HepG2 (cell line): ENCODE data around the gene ZER1. TPM values are rescaled to one million over a fixed set of nuclear protein-coding genes. Genes with fewer than 3 reads are reported as not detected.

Experiments used
- ARID2 ChIP-seq: sonication (generic); formaldehyde crosslinking; IDR thresholded peaks from 2 replicates; pipeline ENCODE4 v1.8.1; 2022; ENCODE audit warnings: mild to moderate bottlenecking, missing genetic modification reagents, borderline replicate concordance
- ATM ChIP-seq: fragments of 450-650 bp; IDR thresholded peaks from 2 replicates; pipeline ENCODE4 v1.7.1; 2017; ENCODE audit warnings: mild to moderate bottlenecking, borderline replicate concordance
- CREB3 ChIP-seq: sonication (generic); formaldehyde crosslinking; IDR thresholded peaks from 2 replicates; pipeline ENCODE4 v1.5.0; 2020; ENCODE audit warnings: missing genetic modification reagents
- DMAP1 ChIP-seq: IDR thresholded peaks from 2 replicates; pipeline ENCODE4 v1.6.1; 2016
- HMG20A ChIP-seq: IDR thresholded peaks from 2 replicates; pipeline ENCODE4 v1.6.1; 2016; ENCODE audit warnings: borderline replicate concordance
- HNRNPUL1 ChIP-seq: fragments of 200-400 bp; formaldehyde crosslinking; IDR thresholded peaks from 2 replicates; pipeline ENCODE4 v1.6.1; 2017; ENCODE audit warnings: low read depth, mild to moderate bottlenecking, low read length, moderate library complexity
- KDM5A ChIP-seq: fragments of 200-600 bp; sonication (generic); IDR thresholded peaks from 2 replicates; pipeline ENCODE4 v1.7.0; 2018; ENCODE audit warnings: antibody characterized with exemption, mild to moderate bottlenecking, low read length, borderline replicate concordance
- KDM5B ChIP-seq: sonication (generic); formaldehyde crosslinking; IDR thresholded peaks from 2 replicates; pipeline ENCODE4 v1.4.0; 2020; ENCODE audit warnings: missing genetic modification reagents, mild to moderate bottlenecking, borderline replicate concordance
- NFE2 ChIP-seq: sonication (generic); formaldehyde crosslinking; IDR thresholded peaks from 2 replicates; pipeline ENCODE4 v1.4.0; 2020; ENCODE audit warnings: missing genetic modification reagents
- NRL ChIP-seq: sonication (generic); formaldehyde crosslinking; IDR thresholded peaks from 2 replicates; pipeline ENCODE4 v1.5.0; 2020; ENCODE audit warnings: missing genetic modification reagents, mild to moderate bottlenecking, moderate library complexity, borderline replicate concordance
- RAD21 ChIP-seq: fragments of 450-650 bp; formaldehyde crosslinking; IDR thresholded peaks from 2 replicates; pipeline ENCODE4 v1.5.0; 2020; ENCODE audit warnings: mild to moderate bottlenecking
- RNF219 ChIP-seq: sonication (generic); formaldehyde crosslinking; IDR thresholded peaks from 2 replicates; pipeline ENCODE4 v1.5.0; 2020; ENCODE audit warnings: mild to moderate bottlenecking, missing genetic modification reagents
- SRF ChIP-seq: IDR thresholded peaks from 2 replicates; pipeline ENCODE4 v1.6.1; 2011; ENCODE audit warnings: mild to moderate bottlenecking, low read depth, low read length, moderate library complexity
- TCF7 ChIP-seq: sonication (generic); IDR thresholded peaks from 2 replicates; pipeline ENCODE4 v1.6.1; 2016; ENCODE audit warnings: antibody characterized with exemption, low read depth
- ZNF207 ChIP-seq: fragments of 450-650 bp; IDR thresholded peaks from 2 replicates; pipeline ENCODE4 v1.6.1; 2016; ENCODE audit warnings: antibody characterized with exemption, borderline replicate concordance
- ZNF674 ChIP-seq: sonication (generic); formaldehyde crosslinking; IDR thresholded peaks from 2 replicates; pipeline ENCODE4 v1.5.0; 2020; ENCODE audit warnings: low read depth, mild to moderate bottlenecking, missing genetic modification reagents
- ZNF761 ChIP-seq: sonication (generic); formaldehyde crosslinking; conservative IDR thresholded peaks from 2 replicates; pipeline ENCODE4 v1.4.0; 2020; ENCODE audit warnings: mild to moderate bottlenecking, missing genetic modification reagents
- ZNF773 ChIP-seq: sonication (generic); formaldehyde crosslinking; IDR thresholded peaks from 2 replicates; pipeline ENCODE4 v1.4.0; 2020; ENCODE audit warnings: missing genetic modification reagents, borderline replicate concordance
- ZSCAN29 ChIP-seq: sonication (generic); formaldehyde crosslinking; conservative IDR thresholded peaks from 2 replicates; pipeline ENCODE4 v1.4.0; 2020; ENCODE audit warnings: mild to moderate bottlenecking, missing genetic modification reagents
- polyA plus RNA-seq, 8 experiments: library from polyadenylated mRNA; depleted of rRNA in 3 of 8; stranded (reverse) in 7 of 8; unstranded in 1 of 8; fragments of >200 nt; fragmentation: Illumina TruSeq in 4 of 8; extraction: Trizol in 4 of 8; gene quantifications; 2 replicates each; pipeline versions ENCODE4 v1.2.1 to v1.2.3, GENCODE V29; 2011 to 2016; ENCODE audit warnings: low read depth in 4 of 8, missing spikeins in 1 of 8, mixed read lengths in 1 of 8; ENCODE audit not compliant: insufficient read depth in 1 of 8
- total RNA-seq, 5 experiments: library from RNA; depleted of rRNA; stranded (reverse); fragments of >200 nt; fragmentation: Illumina TruSeq; extraction: Trizol; gene quantifications; 2 replicates each; pipeline ENCODE4 v1.2.3, GENCODE V29; 2016; ENCODE audit warnings: low read depth in 1 of 5
- TF ChIP-seq, protein P1 (sequence below): sonication (generic); formaldehyde crosslinking; IDR thresholded peaks from 2 replicates; pipeline ENCODE4 v1.4.0; 2020; ENCODE audit warnings: mild to moderate bottlenecking, missing genetic modification reagents
- TF ChIP-seq, protein P2 (sequence below): sonication (generic); formaldehyde crosslinking; conservative IDR thresholded peaks from 2 replicates; pipeline ENCODE4 v1.4.0; 2020; ENCODE audit warnings: missing genetic modification reagents
- TF ChIP-seq, protein P3 (sequence below): sonication (generic); formaldehyde crosslinking; IDR thresholded peaks from 2 replicates; pipeline ENCODE4 v1.4.0; 2020; ENCODE audit warnings: missing genetic modification reagents

ZER1 gene
- total and polyA plus RNA-seq, 2 of the 13 experiments (the other 11 are each of a cell fraction or from before 2014, with no cell fraction given) = 7.7 to 40.0 TPM

- TF ChIP-seq CREB3 (CRISPR knock-in tag) = peak; percentile 71; the same call in 1 of the 2 replicates
- TF ChIP-seq HNRNPUL1 = no peak
- TF ChIP-seq NFE2 (CRISPR knock-in tag) = no peak
- TF ChIP-seq ATM = no peak
- TF ChIP-seq ZNF207 = no peak
- TF ChIP-seq ZNF674 (CRISPR knock-in tag) = peak; percentile 88; the same call in 1 of the 2 replicates
- peak; percentile 88; the same call in 1 of the 2 replicates for TF ChIP-seq ZNF761
- TF ChIP-seq RAD21 = peak; percentile 56
- peak; percentile 73; the same call in 1 of the 2 replicates for TF ChIP-seq ZNF773 (CRISPR knock-in tag)
- peak; percentile 92 for TF ChIP-seq NRL (CRISPR knock-in tag)
- TF ChIP-seq, protein P1, sequence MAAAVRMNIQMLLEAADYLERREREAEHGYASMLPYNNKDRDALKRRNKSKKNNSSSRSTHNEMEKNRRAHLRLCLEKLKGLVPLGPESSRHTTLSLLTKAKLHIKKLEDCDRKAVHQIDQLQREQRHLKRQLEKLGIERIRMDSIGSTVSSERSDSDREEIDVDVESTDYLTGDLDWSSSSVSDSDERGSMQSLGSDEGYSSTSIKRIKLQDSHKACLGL (CRISPR knock-in tag) = peak; percentile 98
- TF ChIP-seq KDM5B (CRISPR knock-in tag) = peak; percentile 98
- TF ChIP-seq DMAP1 (CRISPR knock-in tag) = peak; percentile 80
- TF ChIP-seq KDM5A = peak; percentile 96
- no peak for TF ChIP-seq TCF7
- TF ChIP-seq, protein P2, sequence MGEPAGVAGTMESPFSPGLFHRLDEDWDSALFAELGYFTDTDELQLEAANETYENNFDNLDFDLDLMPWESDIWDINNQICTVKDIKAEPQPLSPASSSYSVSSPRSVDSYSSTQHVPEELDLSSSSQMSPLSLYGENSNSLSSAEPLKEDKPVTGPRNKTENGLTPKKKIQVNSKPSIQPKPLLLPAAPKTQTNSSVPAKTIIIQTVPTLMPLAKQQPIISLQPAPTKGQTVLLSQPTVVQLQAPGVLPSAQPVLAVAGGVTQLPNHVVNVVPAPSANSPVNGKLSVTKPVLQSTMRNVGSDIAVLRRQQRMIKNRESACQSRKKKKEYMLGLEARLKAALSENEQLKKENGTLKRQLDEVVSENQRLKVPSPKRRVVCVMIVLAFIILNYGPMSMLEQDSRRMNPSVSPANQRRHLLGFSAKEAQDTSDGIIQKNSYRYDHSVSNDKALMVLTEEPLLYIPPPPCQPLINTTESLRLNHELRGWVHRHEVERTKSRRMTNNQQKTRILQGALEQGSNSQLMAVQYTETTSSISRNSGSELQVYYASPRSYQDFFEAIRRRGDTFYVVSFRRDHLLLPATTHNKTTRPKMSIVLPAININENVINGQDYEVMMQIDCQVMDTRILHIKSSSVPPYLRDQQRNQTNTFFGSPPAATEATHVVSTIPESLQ (CRISPR knock-in tag) = no peak
- 0 out of 2 replicates have a peak, but pooled peaks have one; percentile 8 for TF ChIP-seq SRF
- no peak; the same call in 1 of the 2 replicates for TF ChIP-seq ZSCAN29 (CRISPR knock-in tag)
- no peak for TF ChIP-seq ARID2 (CRISPR knock-in tag)
- TF ChIP-seq RNF219 (CRISPR knock-in tag) = peak; percentile 89; the same call in 1 of the 2 replicates
- TF ChIP-seq, protein P3, sequence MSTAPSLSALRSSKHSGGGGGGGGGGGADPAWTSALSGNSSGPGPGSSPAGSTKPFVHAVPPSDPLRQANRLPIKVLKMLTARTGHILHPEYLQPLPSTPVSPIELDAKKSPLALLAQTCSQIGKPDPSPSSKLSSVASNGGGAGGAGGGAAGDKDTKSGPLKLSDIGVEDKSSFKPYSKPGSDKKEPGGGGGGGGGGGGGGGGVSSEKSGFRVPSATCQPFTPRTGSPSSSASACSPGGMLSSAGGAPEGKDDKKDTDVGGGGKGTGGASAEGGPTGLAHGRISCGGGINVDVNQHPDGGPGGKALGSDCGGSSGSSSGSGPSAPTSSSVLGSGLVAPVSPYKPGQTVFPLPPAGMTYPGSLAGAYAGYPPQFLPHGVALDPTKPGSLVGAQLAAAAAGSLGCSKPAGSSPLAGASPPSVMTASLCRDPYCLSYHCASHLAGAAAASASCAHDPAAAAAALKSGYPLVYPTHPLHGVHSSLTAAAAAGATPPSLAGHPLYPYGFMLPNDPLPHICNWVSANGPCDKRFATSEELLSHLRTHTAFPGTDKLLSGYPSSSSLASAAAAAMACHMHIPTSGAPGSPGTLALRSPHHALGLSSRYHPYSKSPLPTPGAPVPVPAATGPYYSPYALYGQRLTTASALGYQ (CRISPR knock-in tag) = peak; percentile 68; the same call in 1 of the 2 replicates
- TF ChIP-seq HMG20A (CRISPR knock-in tag) = no peak
These were observed 15.2 kb upstream of the ZER1 start, which contains the start of gene TBC1D13 (continued) for GRCh38 chr9:128786681-128787601.
